IPS DF 6.9 (cell line): ENCODE results near the gene SLC39A11.
"Not testable (repeated sequence)": the region's sequence is repeated elsewhere in the genome, so short reads cannot be mapped to it uniquely, and the experiment has no call there.

Source experiments
- DNase-seq: peaks from one replicate; pipeline ENCODE4 v3.0.0-alpha.2; 2013; ENCODE audit warnings: low read depth, low spot score
- H3K27ac ChIP-seq: one replicate; pipeline ENCODE4 v1.5.1; 2013; ENCODE audit warnings: low read length, control low read depth
- H3K27me3 ChIP-seq: 2 replicates; pipeline ENCODE4 v1.6.1; 2013; ENCODE audit warnings: mild to moderate bottlenecking, low read length; ENCODE audit not compliant: control insufficient read depth, insufficient read depth
- H3K36me3 ChIP-seq: 2 replicates; pipeline ENCODE4 v1.6.1; 2013; ENCODE audit warnings: low read length; ENCODE audit not compliant: control insufficient read depth, insufficient read depth
- H3K4me1 ChIP-seq: 2 replicates; pipeline ENCODE4 v1.6.1; 2013; ENCODE audit warnings: low read length; ENCODE audit not compliant: control insufficient read depth, insufficient read depth
- H3K4me3 ChIP-seq: 2 replicates; pipeline ENCODE4 v1.5.1; 2013; ENCODE audit warnings: mild to moderate bottlenecking, low read length
- H3K9me3 ChIP-seq: 2 replicates; pipeline ENCODE4 v1.6.1; 2013; ENCODE audit warnings: low read length, inconsistent platforms; ENCODE audit not compliant: control insufficient read depth, insufficient read depth
- WGBS: extraction: QIAGEN DNeasy Blood & Tissue Kit; methylation state at CpG from one replicate; pipeline ENCODE4 v1.1.7; 2013; ENCODE audit warnings: mixed read lengths, missing lambda C conversion rate; ENCODE audit not compliant: insufficient read length, insufficient coverage; 5-methylcytosine and 5-hydroxymethylcytosine counted together

Gene SLC39A11

DNA sequence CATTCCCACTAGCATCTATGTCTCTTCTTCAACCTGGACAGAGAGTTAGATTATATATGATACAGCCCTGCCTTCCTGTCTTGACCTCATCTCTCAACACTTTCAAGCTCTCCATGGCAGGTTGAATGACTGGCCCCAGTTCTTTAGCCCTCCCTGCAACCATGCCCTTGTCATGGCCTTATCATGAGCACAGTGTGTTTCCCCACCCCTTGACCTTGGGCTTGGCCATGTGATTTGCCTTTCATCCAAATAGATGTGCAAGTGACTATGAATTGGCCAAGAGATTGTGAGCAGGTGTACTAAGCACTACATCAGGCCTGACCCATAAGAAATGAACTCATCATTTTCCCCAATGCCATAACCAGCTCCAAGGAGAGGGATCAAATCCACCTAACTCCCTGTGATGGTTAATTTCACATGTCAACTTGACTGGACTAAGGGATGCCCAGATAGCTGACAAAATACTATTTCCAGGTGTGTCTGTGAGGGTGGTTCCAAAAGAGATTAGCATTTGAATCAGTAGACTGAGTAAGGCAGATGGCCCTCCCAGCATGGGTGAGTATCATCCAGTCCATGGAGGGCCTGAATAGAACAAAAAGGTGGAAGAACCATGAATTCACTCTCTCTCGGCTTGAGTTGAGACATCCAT is 97.4 kb downstream of the SLC39A11 start:
- H3K27ac ChIP-seq, result no peak overlapping the region
- no peak overlapping the region for H3K4me3 ChIP-seq
- no peaks in the 10 kb centered on the region for H3K4me1 ChIP-seq
- no peaks in the 10 kb centered on the region for H3K27me3 ChIP-seq
- no CpG with 5 or more reads among the region's 1 CpG for WGBS
- no peak for DNase-seq
- H3K9me3 ChIP-seq, result no peaks in the 10 kb centered on the region
- H3K36me3 ChIP-seq, result no peaks in the 10 kb centered on the region

DNA sequence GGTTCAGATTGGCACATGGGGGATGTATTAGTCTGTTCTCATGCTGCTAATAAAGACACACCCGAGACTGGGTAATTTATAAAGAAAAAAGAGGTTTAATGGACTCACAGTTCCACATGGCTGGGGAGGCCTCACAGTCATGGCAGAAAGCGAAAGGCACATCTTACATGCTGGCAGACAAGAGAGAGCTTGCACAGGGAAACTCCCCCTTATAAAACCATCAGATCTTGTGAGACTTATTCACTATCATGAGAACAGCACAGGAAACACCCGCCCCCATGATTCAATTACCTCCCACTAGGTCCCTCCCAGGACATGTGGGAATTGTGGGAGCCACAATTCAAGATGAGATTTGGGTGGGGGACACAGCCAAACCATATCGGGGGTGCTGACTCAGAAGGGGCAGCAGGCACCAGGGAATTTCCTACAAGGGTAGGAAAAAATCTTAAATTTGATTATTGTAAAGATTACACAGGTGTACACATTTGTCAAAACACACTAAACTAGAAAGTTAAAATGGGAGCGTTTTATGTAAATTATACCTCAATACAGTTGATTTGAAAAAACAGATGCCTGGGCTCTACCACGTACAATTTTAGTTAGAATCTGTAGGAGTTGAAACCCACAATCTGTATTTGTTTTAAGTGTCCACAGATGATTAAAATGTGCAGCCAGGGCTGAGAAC is 99.6 kb downstream of the SLC39A11 start:
- H3K4me1 ChIP-seq, H3K9me3 ChIP-seq, H3K27me3 ChIP-seq, H3K4me3 ChIP-seq, DNase-seq, H3K36me3 ChIP-seq, H3K27ac ChIP-seq: not testable (repeated sequence)
- no CpG with 5 or more reads among the region's 6 CpGs for WGBS

DNA sequence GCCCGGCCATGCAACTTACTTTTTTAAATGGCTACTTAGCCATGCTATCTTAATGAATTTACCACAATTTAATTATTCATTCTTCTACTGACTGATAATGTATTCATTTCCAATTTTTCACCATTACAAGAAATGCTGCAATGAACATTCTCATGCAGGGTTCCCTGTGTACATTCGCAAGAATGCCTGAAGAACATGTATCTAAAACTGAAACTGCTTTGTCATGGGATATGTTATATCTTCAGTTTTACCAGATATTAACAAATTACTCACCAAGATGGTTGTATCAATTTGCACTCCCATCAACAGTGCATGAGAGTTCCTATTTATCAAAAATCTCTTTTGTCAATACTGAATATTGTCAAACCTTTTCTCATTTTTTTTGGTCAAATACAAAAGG is 100.8 kb downstream of the SLC39A11 start:
- H3K27ac ChIP-seq, result no peak overlapping the region
- no CpG with 5 or more reads among the region's 2 CpGs for WGBS
- H3K4me3 ChIP-seq, result no peak overlapping the region
- no peaks in the 10 kb centered on the region for H3K36me3 ChIP-seq
- no peaks in the 10 kb centered on the region for H3K27me3 ChIP-seq
- no peaks in the 10 kb centered on the region for H3K4me1 ChIP-seq
- no peaks in the 10 kb centered on the region for H3K9me3 ChIP-seq
- no peak for DNase-seq

DNA sequence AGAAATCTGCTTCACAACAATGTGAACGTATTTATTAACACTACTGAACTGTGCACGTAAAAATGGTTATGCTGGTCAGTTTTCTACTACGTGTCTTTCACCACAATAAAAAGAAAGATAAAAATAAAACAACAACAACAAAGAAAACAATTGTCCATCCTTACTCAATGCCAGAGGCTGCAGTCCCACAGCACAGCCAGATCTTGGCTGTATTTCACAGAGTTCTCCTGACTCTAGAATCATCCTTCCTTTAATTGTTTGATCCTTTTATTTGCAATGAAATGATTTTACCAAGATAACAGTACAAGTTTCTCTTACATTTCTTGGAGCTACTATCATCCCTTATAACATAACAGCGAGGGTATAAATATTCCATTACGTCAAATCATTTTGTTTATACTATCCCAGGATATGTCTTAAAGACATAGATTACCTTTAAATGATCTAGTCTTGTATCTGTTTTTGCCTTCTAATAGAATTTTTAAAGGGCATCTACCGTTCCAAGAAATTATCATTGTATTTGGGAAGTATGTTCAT is 103.3 kb downstream of the SLC39A11 start:
- peaks cover 1% of the 10 kb centered on the region; the same call in 1 of the 2 replicates for H3K4me1 ChIP-seq

DNA sequence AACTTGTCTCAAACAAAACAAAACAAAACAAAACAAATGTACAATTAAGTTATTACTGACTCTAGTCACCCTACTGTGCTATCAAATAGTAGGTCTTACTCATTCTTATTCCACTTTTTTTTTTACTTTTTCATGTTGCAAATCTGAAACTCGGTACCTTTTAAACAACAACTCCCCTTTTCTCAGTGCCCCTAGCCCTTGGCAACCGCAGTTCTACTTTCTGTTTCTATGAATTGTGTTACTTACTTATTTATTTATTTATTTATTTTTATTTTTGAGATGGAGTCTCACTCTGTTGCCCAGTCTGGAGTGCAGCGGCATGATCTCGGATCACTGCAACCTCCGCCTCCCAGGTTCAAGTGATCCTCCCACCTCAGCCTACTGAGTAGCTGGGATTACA is 104.0 kb downstream of the SLC39A11 start:
- DNase-seq, result no peak
- Histone ChIP-seq H3K27ac (no peak overlapping the region), H3K4me1 (peaks cover 1% of the 10 kb centered on the region; the same call in 1 of the 2 replicates), H3K4me3 (no peak overlapping the region), H3K36me3 (no peaks in the 10 kb centered on the region), H3K27me3 (no peaks in the 10 kb centered on the region), H3K9me3 (no peaks in the 10 kb centered on the region)
- WGBS, result 100% methylated on average over 1 of the region's 5 CpGs

More for the DNA sequence above, 103.3 kb downstream of the SLC39A11 start:
- no CpG with 5 or more reads among the region's 6 CpGs for WGBS
- Histone ChIP-seq H3K27ac (no peak overlapping the region), H3K9me3 (no peaks in the 10 kb centered on the region), H3K4me3 (no peak overlapping the region), H3K27me3 (no peaks in the 10 kb centered on the region), H3K36me3 (no peaks in the 10 kb centered on the region)
- no peak for DNase-seq

DNA sequence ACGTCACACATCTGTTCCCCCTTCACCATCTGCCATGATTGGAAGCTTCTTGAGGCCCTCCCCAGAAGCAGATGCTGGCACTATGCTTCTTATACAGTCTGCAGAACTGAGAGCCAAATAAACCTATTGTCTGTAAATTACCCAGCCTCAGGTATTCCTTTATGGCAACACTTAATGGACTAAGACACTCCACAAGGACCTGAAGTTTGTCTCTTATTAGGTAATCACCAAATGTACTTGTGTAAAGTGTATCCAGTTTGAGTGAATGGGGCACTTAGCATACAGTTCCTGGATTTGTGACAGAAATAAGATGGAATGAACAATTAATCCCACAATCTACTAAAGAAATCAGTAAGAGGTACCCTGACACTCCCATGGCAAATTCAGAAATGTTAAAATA is 105.3 kb downstream of the SLC39A11 start:
- WGBS, result no CpG with 5 or more reads among the region's 1 CpG
- no peak for DNase-seq

DNA sequence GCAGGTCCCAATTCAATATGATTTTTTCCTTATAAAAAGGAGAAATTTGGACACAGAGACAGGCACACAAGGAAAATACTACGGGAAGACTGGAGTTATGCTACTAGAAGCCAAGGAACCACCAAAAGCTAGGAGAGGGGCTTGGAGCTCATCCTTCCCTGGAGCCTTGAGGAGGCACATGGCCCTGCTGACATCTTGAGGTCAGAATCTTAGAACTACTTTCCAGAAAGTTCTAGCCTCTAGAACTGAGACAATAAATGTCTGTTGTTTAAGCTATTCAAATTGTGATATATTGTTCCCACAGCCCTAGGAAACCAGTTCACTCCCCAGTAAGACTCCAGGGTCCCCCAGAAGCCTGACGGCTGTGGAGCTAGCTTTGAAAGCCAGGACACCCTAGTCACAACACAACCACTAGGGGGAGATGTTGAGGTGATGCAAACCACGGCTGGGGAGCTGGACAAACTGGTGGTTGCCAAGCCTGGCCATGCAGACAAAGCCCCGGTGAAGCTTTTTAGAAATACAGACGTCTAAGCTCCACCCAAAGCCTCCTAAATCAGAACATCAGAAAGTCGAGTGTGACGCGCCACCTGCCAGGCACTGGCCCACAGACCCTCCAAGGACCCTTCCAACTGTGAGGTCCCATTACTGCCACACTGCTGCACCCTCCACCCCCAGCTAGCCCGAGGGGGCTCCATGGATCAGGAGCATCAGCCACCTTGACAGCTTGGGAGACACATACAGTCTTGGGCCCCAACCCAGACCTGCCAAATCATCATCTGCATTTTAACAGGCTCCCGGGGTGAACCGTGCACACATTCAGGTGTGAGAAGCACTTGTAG is 106.4 kb downstream of the SLC39A11 start:
- no peaks in the 10 kb centered on the region for H3K36me3 ChIP-seq

More for the DNA sequence above, 105.3 kb downstream of the SLC39A11 start:
- H3K27ac ChIP-seq, result no peak overlapping the region
- peaks cover 1% of the 10 kb centered on the region; the same call in 1 of the 2 replicates for H3K4me1 ChIP-seq
- H3K36me3 ChIP-seq, result no peaks in the 10 kb centered on the region
- no peaks in the 10 kb centered on the region for H3K9me3 ChIP-seq
- no peak overlapping the region for H3K4me3 ChIP-seq
- no peaks in the 10 kb centered on the region for H3K27me3 ChIP-seq

DNA sequence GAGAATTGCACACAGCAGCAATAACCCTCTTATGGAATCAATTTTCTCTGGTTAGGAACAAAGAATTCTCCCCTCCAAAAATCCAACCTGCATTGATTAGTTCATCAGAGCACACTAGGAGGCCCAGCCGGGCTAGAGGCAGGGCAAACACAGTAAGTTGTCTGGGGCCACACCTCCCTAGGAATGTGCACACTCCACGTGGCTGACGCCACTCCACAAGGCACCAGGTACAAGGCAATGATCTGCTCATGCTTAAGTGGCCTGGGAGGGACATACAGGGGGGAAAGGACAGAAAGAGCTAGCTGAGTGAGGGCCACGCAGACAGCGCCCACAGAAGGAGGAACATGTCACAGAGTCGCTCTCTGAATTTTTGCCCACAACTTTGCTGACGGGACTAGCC is 107.6 kb downstream of the SLC39A11 start:
- Histone ChIP-seq H3K27ac (no peak overlapping the region), H3K4me3 (no peak overlapping the region), H3K36me3 (no peaks in the 10 kb centered on the region), H3K27me3 (no peaks in the 10 kb centered on the region), H3K4me1 (peaks cover 1% of the 10 kb centered on the region; the same call in 1 of the 2 replicates), H3K9me3 (no peaks in the 10 kb centered on the region)
- no peak for DNase-seq
- no CpG with 5 or more reads among the region's 7 CpGs for WGBS

More for the DNA sequence above, 106.4 kb downstream of the SLC39A11 start:
- Histone ChIP-seq H3K9me3 (no peaks in the 10 kb centered on the region), H3K27me3 (no peaks in the 10 kb centered on the region), H3K4me1 (peaks cover 1% of the 10 kb centered on the region; the same call in 1 of the 2 replicates), H3K4me3 (no peak overlapping the region), H3K27ac (no peak overlapping the region)
- WGBS, result no CpG with 5 or more reads among the region's 11 CpGs
- DNase-seq, result peak; percentile 80

DNA sequence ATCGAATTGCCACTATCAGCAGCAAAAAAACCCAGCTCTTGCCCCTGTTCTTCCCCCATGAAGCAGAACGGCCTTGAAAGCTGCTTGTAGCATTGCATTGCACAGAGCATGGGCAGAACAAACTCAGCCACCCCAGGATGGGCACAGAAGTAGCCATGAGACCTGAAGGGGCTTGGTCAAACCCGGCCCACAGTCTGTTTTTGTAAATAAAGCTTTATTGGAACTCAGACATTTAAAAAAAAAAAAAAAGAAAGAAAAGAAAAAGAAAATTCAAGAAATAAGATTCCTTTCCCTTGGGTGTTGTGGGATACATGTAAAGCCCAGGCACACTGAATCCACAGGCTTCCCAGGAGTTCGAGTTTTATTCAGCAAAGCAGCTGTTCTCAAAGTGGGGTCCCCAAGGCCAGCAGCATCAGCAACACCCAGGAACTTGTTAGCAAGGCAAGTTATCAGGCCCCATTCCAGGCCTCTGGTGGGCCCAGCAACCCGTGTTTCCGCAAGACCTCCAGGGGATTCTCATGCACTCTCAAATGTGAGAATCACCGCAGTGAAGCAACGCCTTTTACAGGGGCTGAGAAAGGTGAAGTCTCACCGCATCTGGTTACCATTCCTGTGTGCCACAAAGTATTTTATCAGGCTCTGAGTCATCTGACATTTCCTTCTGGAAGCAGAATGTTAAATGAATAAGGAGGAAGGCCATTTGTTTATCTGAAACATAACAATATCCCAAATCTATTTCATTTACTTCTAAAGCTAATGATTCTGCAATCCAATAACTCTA is 108.2 kb downstream of the SLC39A11 start:
- no peaks in the 10 kb centered on the region for H3K27me3 ChIP-seq
- H3K4me3 ChIP-seq, result no peak overlapping the region
- DNase-seq, result no peak
- H3K9me3 ChIP-seq, result no peaks in the 10 kb centered on the region
- no peaks in the 10 kb centered on the region for H3K36me3 ChIP-seq
- WGBS, result no CpG with 5 or more reads among the region's 9 CpGs
- no peak overlapping the region for H3K27ac ChIP-seq
- peaks cover 1% of the 10 kb centered on the region; the same call in 1 of the 2 replicates for H3K4me1 ChIP-seq
